GM21447 (cell line): ENCODE measurements around the gene FAT1.

Experiments used
- ATAC-seq: cut with Tn5 transposase; IDR thresholded peaks from one replicate; pipeline ENCODE4 v1.9.1; 2021; ENCODE audit not compliant: unreplicated experiment

The FAT1 gene

DNA sequence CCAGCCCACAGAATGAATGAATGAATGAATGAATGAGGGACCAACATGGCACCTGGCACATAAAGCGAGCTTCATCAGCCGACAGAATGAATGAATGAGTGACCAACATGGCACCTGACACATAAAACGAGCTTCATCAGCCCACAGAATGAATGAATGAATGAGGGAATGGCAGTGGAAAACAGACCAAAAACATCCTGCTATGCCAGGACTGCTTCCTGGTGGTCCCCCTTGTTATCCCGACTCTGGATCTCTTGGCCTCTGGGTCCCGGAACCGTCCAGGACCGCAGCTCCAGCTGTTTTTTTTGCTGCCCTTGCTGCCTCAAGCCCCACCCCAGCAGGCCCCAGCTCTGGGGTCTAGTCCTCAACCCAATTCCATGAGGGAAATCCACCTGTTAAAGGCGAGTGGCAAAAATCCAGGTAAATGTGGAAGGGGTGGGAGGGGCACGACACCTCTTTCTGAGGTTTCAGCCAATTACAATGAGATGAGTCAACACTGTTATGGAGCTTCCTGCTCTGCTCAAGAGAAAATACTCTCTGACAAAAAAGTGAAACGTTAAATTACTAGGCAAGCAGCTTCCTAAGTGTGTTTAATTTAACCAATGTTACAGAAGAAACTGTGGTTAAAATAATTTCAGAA, 96.3 kb downstream of the FAT1 start:
- ATAC-seq = no peak

DNA sequence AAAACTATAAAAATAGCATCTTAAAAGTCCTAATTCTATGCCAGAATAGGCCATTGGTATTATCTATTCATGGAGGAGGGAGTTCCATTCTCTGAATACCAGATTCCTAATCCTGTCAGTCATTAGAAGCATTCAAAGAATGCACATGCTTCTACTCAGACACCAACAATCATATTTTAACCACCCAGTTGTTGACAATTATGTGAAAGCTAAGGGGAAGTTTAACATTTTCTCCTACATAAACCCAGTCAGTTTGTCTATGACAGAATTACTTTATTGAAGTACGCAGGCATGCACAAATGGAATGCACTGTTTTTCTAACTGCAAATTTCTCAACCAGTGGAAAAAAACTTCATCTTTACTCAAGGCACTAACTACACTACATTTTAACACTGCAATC, 98.7 kb downstream of the FAT1 start:
- ATAC-seq = no peak

DNA sequence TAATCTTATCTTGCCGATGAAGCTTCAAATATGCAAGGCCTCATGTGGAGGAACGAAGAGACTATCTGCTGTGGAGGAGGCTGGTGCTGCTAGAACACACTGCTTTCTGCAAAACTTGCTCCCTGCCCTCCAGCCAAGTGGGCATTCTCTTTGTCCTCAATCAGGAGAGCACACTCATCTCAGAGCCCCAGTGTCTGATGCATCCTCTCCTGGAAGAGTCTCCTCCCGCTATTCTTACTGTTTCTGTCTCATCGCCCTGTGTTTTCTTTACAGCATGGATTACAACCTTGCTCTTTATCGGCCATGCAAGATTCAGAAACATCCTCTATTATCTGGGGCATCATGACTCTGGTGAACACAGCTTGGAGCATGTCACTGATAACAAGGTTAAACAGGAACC, 100.1 kb downstream of the FAT1 start:
- no peak for ATAC-seq

DNA sequence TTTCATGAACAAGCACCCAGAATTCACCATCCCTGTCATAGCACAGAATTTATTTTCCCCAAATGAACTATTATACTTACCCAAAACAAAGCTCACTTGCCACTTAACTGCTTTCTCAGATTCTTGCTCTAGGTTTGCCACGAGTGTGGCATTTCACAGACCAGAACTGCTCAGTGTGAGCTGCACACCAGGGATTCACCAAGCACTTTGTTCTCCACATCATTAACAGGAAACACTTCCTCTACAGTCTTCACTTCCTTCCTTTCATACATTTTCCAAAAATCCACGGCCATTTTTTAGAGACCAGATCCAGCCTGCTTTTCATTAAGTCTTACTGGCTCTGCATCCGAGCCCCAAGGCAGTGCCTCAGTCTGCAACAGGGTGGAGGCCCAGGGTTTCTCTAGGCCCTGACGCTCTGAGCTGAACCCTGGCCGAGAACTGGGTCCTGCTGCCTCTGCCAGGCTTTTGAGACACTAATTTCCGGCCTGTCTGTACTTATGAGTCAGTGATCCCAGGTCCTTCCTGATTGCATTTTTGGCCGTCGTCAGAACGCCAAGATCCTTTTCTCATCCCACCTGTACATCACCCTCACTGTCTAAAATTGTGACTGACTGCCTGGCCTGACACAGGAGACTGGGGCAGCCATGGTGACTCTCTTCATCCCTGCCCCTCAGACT, 100.7 kb downstream of the FAT1 start:
- ATAC-seq = no peak

- ATAC-seq = no peak
Measured at GRCh38 chr4:186621959-186622553, 101.6 kb downstream of the FAT1 start.

GRCh38 chr4:186619088-186619487, 104.6 kb downstream of the FAT1 start:
- ATAC-seq = no peak

- ATAC-seq = no peak
Measured at GRCh38 chr4:186617921-186618320, 105.7 kb downstream of the FAT1 start.

GRCh38 chr4:186607490-186607889, 116.2 kb downstream of the FAT1 start:
- no peak for ATAC-seq

GRCh38 chr4:186606591-186606992, 117.1 kb downstream of the FAT1 start:
- no peak for ATAC-seq

DNA sequence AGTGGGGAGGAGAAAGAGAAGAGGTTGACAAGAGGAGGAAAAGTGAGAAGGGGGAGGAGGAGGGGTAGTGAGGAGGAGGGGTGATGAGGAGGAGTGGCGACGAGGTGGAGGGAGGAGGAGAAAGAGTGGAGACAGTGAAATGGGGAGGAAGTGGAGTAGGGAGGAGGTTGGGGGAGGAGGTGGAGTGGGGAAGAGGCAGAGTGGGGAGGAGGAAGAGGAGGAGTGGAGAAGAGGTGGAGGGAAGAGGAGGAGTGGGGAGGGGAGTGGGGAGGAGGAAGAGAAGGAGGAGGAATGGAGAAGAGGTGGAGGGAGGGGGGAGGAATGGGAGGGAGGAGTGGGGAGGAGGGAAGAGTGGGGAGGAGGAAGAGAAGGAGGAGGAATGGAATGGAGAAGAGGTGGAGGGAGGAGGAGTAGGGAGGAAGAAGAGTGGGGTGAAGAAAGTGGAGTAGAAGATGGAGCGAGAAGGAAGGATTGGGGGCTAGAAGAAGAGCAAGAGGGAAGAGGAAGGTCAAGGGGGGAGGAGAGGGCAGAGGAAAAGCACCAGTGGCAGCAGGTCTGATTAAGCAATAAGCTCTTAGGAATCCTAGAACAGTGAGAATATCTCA, 118.3 kb downstream of the FAT1 start:
- no peak for ATAC-seq

DNA sequence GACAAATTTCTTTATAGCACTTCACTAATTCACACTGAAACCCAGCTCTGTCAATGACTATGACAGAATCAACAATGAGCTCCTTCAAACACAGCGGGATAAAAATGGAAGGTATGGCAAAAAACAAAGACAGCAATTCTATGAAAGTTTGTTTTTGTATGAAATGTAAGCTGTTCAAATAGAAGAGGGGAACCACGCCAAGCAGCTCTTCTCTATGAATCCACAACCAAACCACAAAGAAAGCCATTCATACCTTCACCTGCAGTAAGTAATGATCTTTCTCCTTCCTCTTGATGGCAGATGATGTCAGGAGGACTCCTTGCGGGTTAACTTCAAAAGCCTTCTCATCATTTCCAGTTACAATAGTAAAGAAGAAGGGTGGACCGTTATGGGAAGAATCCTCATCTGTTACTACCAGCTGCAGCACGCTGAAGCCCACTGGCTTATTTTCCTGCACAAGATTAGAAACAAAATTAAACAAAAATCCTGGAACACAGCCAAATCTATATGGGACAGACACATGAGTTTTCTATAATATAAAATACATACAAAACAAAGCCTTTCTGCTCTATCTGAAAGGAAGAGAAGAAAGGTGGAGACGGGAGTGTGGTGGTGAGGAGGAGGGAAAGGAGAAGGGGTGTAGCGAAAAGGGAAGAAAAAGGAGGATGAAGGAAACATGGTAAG, 119.4 kb downstream of the FAT1 start:
- ATAC-seq = no peak

DNA sequence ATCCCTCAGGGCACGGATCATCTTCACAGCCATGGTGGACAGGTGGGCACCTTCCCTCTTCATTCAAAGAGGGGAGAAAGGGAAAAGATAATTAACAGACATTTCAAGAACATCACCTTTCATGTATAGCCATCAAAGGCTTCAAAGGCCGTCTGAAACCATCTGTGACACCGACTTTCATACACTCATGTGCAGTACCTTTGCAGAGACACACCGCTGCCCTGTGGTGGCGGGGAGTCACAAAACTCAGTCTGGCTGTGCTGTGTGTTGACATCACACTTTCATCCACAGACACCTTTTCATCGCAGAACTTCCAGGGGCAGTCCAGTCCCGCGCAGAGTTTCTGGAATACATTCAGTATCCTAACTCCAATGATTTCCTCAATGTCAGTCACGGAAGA, 120.7 kb downstream of the FAT1 start:
- no peak for ATAC-seq

DNA sequence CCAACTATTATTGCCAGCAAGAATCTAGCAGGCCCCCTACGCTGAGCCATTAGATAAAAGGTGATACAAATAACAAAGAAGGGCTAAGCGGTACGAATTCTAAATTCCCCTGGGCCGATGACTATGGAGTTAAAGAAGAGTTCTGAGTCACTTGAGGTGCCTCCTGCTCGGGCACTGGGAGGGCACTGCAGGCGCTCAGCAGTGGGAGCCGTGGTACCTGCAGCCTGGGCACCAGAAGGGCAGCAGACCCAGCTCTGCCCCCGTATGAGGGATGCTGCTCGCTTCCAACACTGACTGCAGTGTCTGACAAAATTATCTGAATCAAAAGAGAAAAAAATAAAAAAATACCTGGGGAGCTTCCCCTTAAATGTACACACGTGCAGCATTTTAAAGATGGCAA, 124.2 kb downstream of the FAT1 start:
- no peak for ATAC-seq

DNA sequence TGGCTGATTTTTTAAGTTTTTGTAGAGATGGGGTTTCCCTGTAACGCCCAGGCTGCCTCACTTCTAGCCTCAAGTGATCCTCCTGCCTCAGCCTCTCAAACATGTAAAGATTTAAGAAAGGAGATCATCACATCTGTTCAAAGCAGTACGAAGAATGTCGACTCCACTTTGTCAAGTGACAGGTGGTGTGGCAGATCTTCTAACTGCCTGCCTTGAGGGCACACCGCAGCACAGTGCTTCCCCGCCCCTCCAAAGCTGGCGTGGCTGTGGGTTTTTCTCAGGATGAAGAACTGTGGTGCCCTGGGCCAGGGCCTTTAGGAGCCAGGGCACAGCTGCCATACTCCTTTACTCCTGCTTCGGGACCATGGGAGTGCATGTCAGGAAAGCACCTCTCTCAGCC, 125.0 kb downstream of the FAT1 start:
- no peak for ATAC-seq

DNA sequence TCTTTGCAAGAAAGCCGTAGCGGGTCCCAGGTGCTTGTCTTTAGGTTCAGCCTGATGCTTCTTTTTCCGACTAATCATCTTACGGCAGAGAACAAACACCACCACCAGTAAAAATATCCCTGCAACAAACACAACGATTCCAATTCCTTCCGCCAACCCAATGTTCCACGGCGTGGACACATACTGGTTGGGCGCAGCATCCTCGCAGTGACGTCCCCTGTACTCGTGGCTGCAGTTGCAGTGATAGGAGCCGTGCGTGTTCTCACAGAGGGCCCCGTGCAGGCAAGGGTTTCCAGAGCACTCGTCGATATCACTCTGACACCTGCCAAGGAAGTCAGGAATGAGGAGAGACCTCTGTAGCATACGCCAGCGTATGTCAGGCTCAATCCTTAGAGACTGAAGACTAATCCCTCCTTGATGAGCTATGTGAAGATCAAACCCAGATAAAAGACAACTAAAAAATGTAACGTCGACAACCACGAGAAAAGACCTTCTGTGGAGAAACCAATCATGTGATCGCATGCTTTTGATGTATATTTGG, 126.7 kb downstream of the FAT1 start:
- ATAC-seq = no peak

GRCh38 chr4:186596346-186596745, 127.3 kb downstream of the FAT1 start:
- ATAC-seq = no peak

GRCh38 chr4:186593587-186593973, 130.1 kb downstream of the FAT1 start:
- ATAC-seq = no peak

GRCh38 chr4:186592966-186593586, 130.6 kb downstream of the FAT1 start:
- ATAC-seq = no peak

- no peak for ATAC-seq
Measured at GRCh38 chr4:186592445-186592844, 131.2 kb downstream of the FAT1 start.

GRCh38 chr4:186591651-186592050, 132.0 kb downstream of the FAT1 start:
- no peak for ATAC-seq

GRCh38 chr4:186588503-186588902, 135.2 kb downstream of the FAT1 start:
- no peak for ATAC-seq
